NCI-H774 (cell line): ENCODE results near the gene HMX2.
"Not testable (repeated sequence)": the region's sequence is repeated elsewhere in the genome, so short reads cannot be mapped to it uniquely, and the experiment has no call there.

ENCODE experiments used
- DNase-seq: peaks from one replicate; lab custom pipeline; 2025; lab: John Stamatoyannopoulos, UW

HMX2 gene

GRCh38 chr10:123151737-123152135, 3.8 kb downstream of the HMX2 start:
- no peak for DNase-seq

GRCh38 chr10:123153486-123154091, 5.7 kb downstream of the HMX2 start:
- no peak for DNase-seq

GRCh38 chr10:123154092-123154710, 6.3 kb downstream of the HMX2 start, which contains the start of gene BUB3:
Gene BUB3 (plus strand): TSS chr10:123154402. CDS start chr10:123154918, 516 bp downstream.
- peak; percentile 94 for DNase-seq

GRCh38 chr10:123154711-123155505, 7.0 kb downstream of the HMX2 start:
- DNase-seq = no peak

GRCh38 chr10:123156078-123156477, 8.1 kb downstream of the HMX2 start:
- DNase-seq = no peak

GRCh38 chr10:123157210-123157609, 9.3 kb downstream of the HMX2 start:
- no peak for DNase-seq

- no peak for DNase-seq
These were observed 10.7 kb downstream of the HMX2 start for GRCh38 chr10:123158682-123159081.

GRCh38 chr10:123160311-123160980, 12.5 kb downstream of the HMX2 start:
- DNase-seq = no peak

DNA sequence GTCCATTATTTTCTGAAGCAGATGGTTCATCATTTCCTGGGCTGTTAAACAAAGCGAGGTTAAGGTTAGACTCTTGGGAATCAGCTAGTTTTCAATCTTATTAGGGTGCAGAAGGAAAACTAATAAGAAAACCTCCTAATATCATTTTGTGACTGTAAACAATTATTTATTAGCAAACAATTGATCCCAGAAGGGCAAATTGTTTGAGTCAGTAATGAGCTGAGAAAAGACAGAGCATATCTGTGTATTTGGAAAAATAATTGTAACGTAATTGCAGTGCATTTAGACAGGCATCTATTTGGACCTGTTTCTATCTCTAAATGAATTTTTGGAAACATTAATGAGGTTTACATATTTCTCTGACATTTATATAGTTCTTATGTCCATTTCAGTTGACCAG, 16.4 kb downstream of the HMX2 start:
- DNase-seq = no peak

- DNase-seq = no peak
These were observed 17.6 kb downstream of the HMX2 start for GRCh38 chr10:123165445-123166072.

DNA sequence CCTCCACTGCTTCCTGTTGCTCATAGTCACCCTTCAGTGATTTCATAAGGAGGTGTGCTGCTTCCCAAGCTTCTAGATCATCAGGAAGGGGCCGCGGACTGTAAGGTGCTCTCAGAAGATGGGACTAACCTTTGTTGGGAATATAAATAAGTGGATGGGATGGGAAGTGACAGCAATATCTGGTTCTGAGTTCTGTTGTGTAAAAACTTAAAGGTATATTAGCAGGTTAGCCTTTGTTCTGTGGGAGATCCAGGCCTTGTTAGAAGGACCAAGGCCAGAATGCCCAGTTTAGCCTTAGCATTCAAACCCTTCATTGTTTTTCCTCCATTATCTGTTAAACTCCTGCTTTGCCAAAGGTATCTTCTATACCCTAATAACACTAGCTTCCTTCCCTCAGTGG, 18.7 kb downstream of the HMX2 start:
- DNase-seq = no peak

DNA sequence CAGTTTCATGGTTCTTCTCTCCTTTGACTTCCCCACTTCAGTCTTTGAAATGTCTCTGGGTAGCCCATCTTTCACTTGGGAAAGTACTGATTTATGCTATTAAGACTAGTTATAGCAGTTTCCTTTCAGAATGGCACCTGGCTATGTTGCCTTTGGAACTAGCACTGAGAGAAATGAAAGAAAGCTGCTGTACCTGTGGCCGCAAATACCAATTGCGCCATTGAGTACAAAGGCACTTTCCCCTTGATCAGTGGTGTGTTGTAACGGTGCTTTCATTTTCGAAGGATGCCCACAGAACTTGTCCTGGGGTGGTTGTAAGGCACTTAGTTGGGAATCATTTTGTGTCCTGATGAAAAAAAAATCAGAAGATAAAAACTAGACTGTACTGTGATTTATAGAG, 23.0 kb downstream of the HMX2 start:
- no peak for DNase-seq

- not testable (repeated sequence) for DNase-seq
These were observed 23.7 kb downstream of the HMX2 start for GRCh38 chr10:123171616-123172015.

GRCh38 chr10:123175389-123176387, 27.8 kb downstream of the HMX2 start:
- DNase-seq = no peak

DNA sequence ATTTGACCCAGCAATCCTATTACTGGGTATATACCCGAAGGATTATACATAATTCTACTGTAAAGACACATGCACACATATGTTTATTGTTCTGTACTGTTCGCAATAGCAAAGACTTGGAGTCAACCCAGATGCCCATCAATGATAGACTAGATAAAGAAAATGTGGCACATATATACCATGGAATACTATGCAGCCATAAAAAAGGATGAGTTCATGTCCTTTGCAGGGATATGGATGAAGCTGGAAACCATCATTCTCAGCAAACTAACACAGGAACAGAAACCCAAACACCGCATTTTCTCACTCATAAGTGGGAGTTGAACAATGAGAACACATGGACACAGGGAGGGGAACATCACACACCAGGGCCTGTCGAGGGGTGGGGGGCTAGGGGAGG, 30.5 kb downstream of the HMX2 start:
- DNase-seq = not testable (repeated sequence)

- no peak for DNase-seq
These were observed 32.5 kb downstream of the HMX2 start for GRCh38 chr10:123180101-123181090.

GRCh38 chr10:123183724-123184123, 35.8 kb downstream of the HMX2 start:
- no peak for DNase-seq

- DNase-seq = no peak
These were observed 39.8 kb downstream of the HMX2 start for GRCh38 chr10:123187781-123188180.

- no peak for DNase-seq
These were observed 44.0 kb downstream of the HMX2 start for GRCh38 chr10:123191886-123192285.

- no peak for DNase-seq
These were observed 46.1 kb downstream of the HMX2 start for GRCh38 chr10:123194056-123194455.
